ENCODE results near the gene CLGN. TPM values are rescaled to one million over a fixed set of nuclear protein-coding genes. Genes with fewer than 3 reads are reported as not detected.
A peak's percentile ranks its signal among the peaks of the same experiment; 100 is the strongest.

CLGN gene
- total RNA-seq, 1 experiment from 2014 or later, result 0.35 TPM

- intact Hi-C loops (cut with micrococcal nuclease; ENCODE audit: unreplicated experiment), result loop anchor here (2.0 to 10.0 kb wide), 4 partner anchors 208 to 1329 kb away; partner anchors contain the start of gene TBC1D9
- H3K4me3 ChIP-seq, result no peak overlapping the region
- ChIA-PET CTCF (interaction anchor here (0.6 to 2.0 kb wide), 8 partner anchors 60 to 1669 kb away, joined by 3 to 11 read pairs (median 5); no protein-coding TSS in a partner anchor), POLR2A (ENCODE audit: unreplicated experiment) (no interaction called here)
- H2AFZ ChIP-seq, result no peak overlapping the region
- no peak for DNase-seq
- no peaks in the 10 kb centered on the region for H3K36me3 ChIP-seq (ENCODE audit: low read depth)
- BruUV-seq (replicated peaks), result no TSS peak
- H3K4me1 ChIP-seq (replicated peaks; ENCODE audit: insufficient read depth), result no peaks in the 10 kb centered on the region
- no peaks in the 10 kb centered on the region for H3K9me2 ChIP-seq (ENCODE audit: insufficient read depth)
- H3K9me3 ChIP-seq (ENCODE audit: insufficient read depth, low read depth), result no peaks in the 10 kb centered on the region
- no peak overlapping the region for H3K27ac ChIP-seq
- H3F3A ChIP-seq (ENCODE audit: insufficient read depth, low read depth), result no peaks in the 10 kb centered on the region
- no peaks in the 10 kb centered on the region for H3K79me2 ChIP-seq (ENCODE audit: low read depth)
- no peaks in the 10 kb centered on the region for H4K20me1 ChIP-seq (ENCODE audit: insufficient read depth)
- TF ChIP-seq EZH2 (IDR thresholded peaks at IDR 0.05; ENCODE audit: low read depth) (no peak), CTCF (conservative IDR thresholded peaks at IDR 0.05) (no peak)
- H3K4me2 ChIP-seq, result no peak overlapping the region
- no peaks in the 10 kb centered on the region for H3K27me3 ChIP-seq (ENCODE audit: insufficient read depth, low read depth)
These were observed 66.3 kb downstream of the CLGN start for GRCh38 chr4:140361099-140361498.

GRCh38 chr4:140359562-140360427 is 67.7 kb downstream of the CLGN start:
- Histone ChIP-seq H3K27ac (no peak overlapping the region), H3F3A (ENCODE audit: insufficient read depth, low read depth) (no peaks in the 10 kb centered on the region), H4K20me1 (ENCODE audit: insufficient read depth) (no peaks in the 10 kb centered on the region), H3K4me3 (no peak overlapping the region), H3K27me3 (ENCODE audit: insufficient read depth, low read depth) (no peaks in the 10 kb centered on the region), H3K9me3 (ENCODE audit: insufficient read depth, low read depth) (no peaks in the 10 kb centered on the region), H3K36me3 (ENCODE audit: low read depth) (no peaks in the 10 kb centered on the region), H3K4me1 (replicated peaks; ENCODE audit: insufficient read depth) (no peaks in the 10 kb centered on the region), H3K79me2 (ENCODE audit: low read depth) (no peaks in the 10 kb centered on the region), H3K9me2 (ENCODE audit: insufficient read depth) (no peaks in the 10 kb centered on the region), H3K4me2 (peak overlapping the region; percentile 33; the same call in 1 of the 2 replicates), H2AFZ (no peak overlapping the region)
- TF ChIP-seq EZH2 (IDR thresholded peaks at IDR 0.05; ENCODE audit: low read depth), result no peak
- TF ChIP-seq CTCF (conservative IDR thresholded peaks at IDR 0.05), result peak; percentile 94
- ChIA-PET CTCF (interaction anchor here (0.6 to 2.0 kb wide), 16 partner anchors 9 to 707 kb away, joined by 3 to 14 read pairs (median 4); no protein-coding TSS in a partner anchor), POLR2A (ENCODE audit: unreplicated experiment) (interaction anchor here (0.6 to 0.7 kb wide), 3 partner anchors 349 to 804 kb away, joined by 3 to 7 read pairs (median 5); partner anchors contain the start of gene SETD7)
- BruUV-seq (replicated peaks), result no TSS peak
- intact Hi-C loops (cut with micrococcal nuclease; ENCODE audit: unreplicated experiment), result loop anchor here (1.0 to 10.0 kb wide), 12 partner anchors 103 to 1327 kb away; partner anchors contain the start of gene TBC1D9
- DNase-seq, result peak; percentile 52 to 75

- Histone ChIP-seq H3K36me3 (ENCODE audit: low read depth) (no peaks in the 10 kb centered on the region), H3F3A (ENCODE audit: insufficient read depth, low read depth) (no peaks in the 10 kb centered on the region), H3K79me2 (ENCODE audit: low read depth) (no peaks in the 10 kb centered on the region), H3K27me3 (ENCODE audit: insufficient read depth, low read depth) (no peaks in the 10 kb centered on the region), H4K20me1 (ENCODE audit: insufficient read depth) (no peaks in the 10 kb centered on the region), H3K4me3 (no peak overlapping the region), H3K9me3 (ENCODE audit: insufficient read depth, low read depth) (no peaks in the 10 kb centered on the region), H3K4me2 (no peak overlapping the region), H3K9me2 (ENCODE audit: insufficient read depth) (no peaks in the 10 kb centered on the region), H3K27ac (no peak overlapping the region), H2AFZ (no peak overlapping the region), H3K4me1 (replicated peaks; ENCODE audit: insufficient read depth) (no peaks in the 10 kb centered on the region)
- BruUV-seq (replicated peaks), result no TSS peak
- intact Hi-C loops (cut with micrococcal nuclease; ENCODE audit: unreplicated experiment), result loop anchor here (2.0 to 10.0 kb wide), 2 partner anchors 101 to 623 kb away; no protein-coding TSS in a partner anchor
- POLR2A ChIA-PET (ENCODE audit: unreplicated experiment), result no interaction called here
- DNase-seq, result no peak
- CTCF ChIA-PET, result no interaction called here
- TF ChIP-seq EZH2 (IDR thresholded peaks at IDR 0.05; ENCODE audit: low read depth), result no peak
These were observed 69.2 kb downstream of the CLGN start for GRCh38 chr4:140358281-140358680.

Data from PC-9 (cell line).